GM11168 (cell line): ENCODE measurements around the gene CREB3L2.
"Not testable (repeated sequence)": the region's sequence is repeated elsewhere in the genome, so short reads cannot be mapped to it uniquely, and the experiment has no call there.

Experiments used
- in situ Hi-C: fragments of 300-500 bp; cut with MboI; formaldehyde crosslinking; loops from one replicate; pipeline ENCODE4 v1.12.0; 2022; ENCODE audit warnings: low sequenced_read_pairs; ENCODE audit not compliant: unreplicated experiment

Gene CREB3L2, protein sequence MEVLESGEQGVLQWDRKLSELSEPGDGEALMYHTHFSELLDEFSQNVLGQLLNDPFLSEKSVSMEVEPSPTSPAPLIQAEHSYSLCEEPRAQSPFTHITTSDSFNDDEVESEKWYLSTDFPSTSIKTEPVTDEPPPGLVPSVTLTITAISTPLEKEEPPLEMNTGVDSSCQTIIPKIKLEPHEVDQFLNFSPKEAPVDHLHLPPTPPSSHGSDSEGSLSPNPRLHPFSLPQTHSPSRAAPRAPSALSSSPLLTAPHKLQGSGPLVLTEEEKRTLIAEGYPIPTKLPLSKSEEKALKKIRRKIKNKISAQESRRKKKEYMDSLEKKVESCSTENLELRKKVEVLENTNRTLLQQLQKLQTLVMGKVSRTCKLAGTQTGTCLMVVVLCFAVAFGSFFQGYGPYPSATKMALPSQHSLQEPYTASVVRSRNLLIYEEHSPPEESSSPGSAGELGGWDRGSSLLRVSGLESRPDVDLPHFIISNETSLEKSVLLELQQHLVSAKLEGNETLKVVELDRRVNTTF

GRCh38 chr7:138001529-138002095, at the start of gene CREB3L2:
Gene CREB3L2 (minus strand): TSS chr7:138002086. CDS start chr7:138001705, 381 bp downstream.
- in situ Hi-C loops, result no loop called here

DNA sequence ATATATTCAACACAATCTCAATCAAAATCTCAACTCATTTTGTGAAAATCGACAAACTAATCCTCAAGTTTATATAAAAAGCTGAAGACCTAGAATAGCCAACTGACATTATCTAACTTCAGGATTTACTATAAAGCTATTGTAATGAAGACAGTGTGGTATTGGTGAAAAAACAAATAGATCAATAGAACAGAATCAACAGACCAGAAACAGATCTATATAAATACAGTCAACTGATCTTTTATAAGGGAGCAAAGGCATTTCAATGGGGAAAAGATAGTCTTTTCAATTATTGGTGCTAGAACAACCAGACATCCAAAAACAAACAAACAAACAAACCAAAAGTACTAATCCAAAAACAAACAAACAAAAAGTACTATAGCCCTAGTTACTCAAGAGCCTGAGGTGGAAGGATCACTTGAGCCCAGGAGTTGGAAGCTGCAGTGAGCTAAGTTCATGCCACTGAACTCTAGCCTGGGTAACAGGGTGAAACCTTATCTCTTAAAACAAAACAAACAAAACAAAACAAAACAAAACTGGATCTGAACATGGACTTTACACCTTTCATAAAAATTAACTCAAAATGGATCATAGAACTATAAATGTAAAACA, 47.7 kb upstream of the CREB3L2 start:
- in situ Hi-C loops, result no loop called here

- in situ Hi-C loops, result no loop called here
These were observed 46.0 kb upstream of the CREB3L2 start for GRCh38 chr7:138047907-138048306.

- in situ Hi-C loops, result no loop called here
These were observed 43.0 kb upstream of the CREB3L2 start for GRCh38 chr7:138044897-138045296.

DNA sequence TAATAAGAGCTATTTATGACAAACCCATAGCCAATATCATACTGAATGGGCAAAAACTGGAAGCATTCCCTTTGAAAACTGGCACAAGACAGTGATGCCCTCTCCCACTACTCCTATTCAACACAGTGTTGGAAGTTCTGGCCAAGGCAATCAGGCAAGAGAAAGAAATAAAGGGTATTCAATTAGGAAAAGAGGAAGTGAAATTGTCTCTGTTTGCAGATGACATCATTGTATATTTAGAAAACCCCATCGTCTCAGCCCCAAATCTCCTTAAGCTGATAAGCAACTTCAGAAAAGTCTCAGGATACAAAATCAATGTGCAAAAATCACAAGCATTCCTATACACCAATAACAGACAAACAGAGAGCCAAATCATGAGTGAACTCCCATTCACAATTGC, 38.2 kb upstream of the CREB3L2 start:
- in situ Hi-C loops, result not testable (repeated sequence)

DNA sequence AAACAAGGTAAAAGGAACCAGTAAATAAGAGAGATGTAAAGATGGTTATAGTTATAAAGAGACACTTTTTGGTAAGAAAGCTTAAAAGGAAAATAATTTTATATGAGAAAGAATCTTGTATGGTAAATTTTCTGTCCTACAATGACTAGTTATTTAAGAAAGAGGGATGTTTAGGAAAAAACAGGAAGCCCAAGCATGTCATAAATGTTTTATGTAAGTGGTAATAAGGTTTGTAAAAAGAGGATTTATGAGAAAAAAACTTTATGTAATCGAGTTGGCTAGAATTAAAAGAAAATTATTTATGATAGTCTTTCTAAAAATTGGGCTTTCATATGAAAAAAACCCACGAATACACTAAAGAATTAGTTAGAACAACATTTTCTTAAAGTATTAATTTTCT, 34.2 kb upstream of the CREB3L2 start:
- in situ Hi-C loops, result no loop called here

- in situ Hi-C loops, result no loop called here
These were observed 31.4 kb upstream of the CREB3L2 start for GRCh38 chr7:138033241-138033640.

DNA sequence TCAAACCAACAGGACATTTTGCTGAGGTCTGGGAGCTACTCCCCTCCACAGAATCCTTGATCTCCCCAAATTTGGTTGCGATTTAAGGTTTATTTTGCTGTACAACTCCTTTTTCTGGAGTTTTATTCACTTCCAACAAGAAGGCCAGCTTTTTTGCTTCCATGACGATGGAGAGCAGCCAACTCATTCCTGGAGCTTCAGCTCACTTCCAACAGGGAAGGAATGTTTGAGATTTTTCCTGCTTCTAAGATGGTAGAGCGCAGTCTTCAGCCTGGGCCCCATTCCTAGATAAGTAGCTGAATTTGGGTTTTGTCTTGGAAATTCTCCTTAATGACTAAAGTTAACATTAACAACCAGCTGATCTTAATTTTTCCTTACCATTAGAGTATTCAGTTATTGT, 30.9 kb upstream of the CREB3L2 start:
- in situ Hi-C loops, result no loop called here

- in situ Hi-C loops, result no loop called here
These were observed 30.3 kb upstream of the CREB3L2 start for GRCh38 chr7:138032186-138032585.

DNA sequence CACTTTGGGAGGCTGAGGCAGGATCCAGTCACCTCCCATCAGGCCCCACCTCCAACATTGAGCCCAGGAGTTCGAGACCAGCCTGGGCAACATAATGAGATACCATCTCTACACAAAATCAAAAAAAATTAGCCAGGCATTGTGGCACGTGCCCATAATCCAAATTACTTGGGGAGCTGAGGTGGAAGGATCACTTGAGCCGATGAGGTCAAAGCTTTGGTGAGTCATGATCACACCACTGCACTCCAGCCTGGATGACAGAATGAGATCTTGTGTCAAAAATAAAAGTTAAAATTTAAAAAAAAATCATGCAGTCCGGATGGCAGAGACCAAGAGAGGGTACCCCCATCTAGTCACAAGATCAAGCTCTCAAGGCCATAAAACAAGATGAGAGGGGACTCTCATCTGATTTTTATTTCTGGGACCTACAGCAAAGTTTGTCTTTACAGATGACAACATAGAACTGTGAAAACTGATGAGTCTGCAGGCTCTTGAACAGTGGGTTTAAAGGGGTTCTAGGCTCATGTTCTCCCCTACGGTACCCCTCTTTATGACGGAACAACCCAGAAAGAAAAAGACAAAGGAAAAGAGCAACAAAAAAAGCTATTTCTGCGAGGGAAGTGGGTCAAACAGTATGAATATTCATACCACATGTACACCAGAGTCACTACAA, 28.9 kb upstream of the CREB3L2 start:
- in situ Hi-C loops, result no loop called here

- in situ Hi-C loops, result no loop called here
These were observed 28.1 kb upstream of the CREB3L2 start for GRCh38 chr7:138029941-138030340.

DNA sequence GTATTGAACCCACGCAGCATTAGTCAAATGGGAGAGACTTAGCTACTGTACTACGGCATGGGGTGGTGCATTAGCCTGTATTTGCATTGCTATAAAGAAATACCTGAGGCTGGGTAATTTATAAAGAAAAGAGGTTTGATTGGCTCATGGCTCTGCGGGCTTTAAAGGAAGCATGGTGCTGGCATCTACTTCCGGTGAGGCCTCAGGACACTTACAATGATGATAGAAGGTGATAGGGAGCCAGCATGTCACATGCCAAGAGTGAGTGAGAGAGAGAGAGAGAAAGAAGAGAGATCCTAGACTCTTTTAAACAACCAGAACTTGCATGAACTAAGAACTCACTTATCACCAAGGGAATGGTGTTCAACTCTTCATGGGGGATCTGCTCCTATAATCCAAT, 27.2 kb upstream of the CREB3L2 start:
- in situ Hi-C loops, result no loop called here

GRCh38 chr7:138027100-138027499, 25.2 kb upstream of the CREB3L2 start:
- in situ Hi-C loops, result no loop called here

DNA sequence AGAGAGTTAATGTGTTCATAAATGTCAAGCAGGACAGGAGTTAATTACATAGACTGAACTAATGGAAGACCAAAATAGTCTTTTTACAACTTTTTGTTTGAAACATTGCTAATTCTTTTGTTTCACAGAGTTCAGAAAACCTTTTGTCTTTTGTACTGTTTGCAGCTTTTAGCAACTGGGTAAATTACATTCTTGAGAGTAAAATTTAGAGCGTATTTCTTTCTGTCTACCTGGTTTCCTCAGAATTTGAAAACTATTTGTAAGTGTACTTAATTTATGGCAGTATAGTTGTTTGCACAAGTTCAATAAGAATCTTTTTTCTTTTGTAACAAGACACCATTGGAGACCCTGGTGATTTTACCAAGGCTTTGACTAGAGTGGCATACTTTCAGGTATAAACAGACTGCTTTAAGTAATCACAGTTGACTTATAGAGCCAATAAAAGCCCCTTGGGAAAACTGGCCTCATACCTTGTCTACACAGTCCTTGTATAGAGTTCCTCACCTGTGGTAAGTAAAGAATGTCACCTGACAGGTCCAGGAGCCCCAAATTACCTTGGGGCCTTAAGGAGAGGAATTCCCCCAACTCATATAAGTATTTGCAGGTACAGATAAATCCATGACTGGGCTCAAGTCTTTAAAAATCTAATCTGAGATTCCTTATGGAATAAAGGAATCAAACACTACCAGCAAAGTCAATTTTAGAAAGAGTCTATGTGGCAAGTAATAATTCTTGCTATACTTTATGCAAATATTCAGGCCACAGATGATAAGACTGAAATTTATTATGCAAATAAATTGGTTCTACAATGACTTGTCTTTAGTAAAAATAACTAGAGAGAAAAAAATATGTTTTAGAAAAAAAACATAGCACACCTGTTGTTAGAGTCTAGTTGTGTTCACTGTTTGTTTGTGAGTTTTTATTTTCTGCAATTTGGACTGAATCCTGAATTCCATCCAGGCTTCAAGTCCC, 23.6 kb upstream of the CREB3L2 start:
- in situ Hi-C loops, result no loop called here

- in situ Hi-C loops, result no loop called here
These were observed 22.9 kb upstream of the CREB3L2 start for GRCh38 chr7:138024765-138025164.

GRCh38 chr7:138024343-138024691, 22.4 kb upstream of the CREB3L2 start:
- in situ Hi-C loops, result no loop called here

DNA sequence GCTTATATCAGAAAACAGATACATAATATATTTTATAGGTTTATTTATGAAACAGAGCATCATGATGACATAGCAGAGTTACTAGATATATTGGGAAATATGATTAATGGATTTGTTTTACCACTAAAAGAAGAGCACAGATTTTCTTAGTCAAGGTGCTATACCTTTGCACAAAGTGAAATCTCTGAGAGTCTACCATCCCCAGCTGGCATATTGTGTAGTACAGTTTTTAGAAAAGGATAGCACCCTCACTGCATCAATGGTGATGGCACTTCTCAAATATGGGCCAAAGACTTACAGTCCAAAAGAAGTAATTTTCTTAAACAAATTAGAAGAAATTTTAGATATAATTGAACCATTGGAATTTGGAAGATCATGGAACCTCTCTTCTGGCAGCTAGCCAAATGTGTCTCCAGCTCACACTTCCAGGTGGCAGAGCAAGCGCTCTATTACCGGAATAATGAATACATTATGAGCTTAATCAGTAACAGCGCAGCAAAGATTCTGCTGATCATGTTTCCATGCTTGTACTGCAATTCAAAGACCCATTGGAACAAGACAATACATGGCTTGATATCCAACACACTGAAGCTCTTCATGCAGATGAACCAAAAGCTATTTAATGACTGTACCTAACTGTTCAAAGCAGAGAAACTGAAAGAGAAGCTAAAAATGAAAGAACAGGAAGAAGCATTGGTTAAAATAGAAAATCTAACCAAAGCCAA, 21.9 kb upstream of the CREB3L2 start:
- in situ Hi-C loops, result no loop called here

- in situ Hi-C loops, result no loop called here
These were observed 20.0 kb upstream of the CREB3L2 start for GRCh38 chr7:138021889-138022288.

DNA sequence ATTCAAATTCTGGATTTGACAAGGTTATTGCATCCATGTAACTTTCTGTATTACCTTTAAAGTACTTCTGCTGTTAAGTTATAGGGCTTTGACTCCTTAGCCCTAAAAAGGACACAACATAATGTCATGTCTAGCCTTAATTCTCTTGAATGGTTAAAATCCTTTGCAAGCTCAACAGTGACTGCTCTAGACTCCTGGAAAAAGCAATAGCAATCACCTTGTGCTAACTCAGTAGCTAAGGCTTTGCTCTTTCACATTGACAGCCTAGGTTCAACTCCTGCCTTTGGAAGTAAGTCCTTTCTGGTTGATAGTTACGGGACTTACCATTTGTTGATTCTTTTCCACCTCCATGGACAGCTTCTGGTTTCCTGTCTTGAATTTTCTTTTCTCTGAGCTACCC, 16.1 kb upstream of the CREB3L2 start:
- in situ Hi-C loops, result loop anchor here (10.0 kb wide), 1 partner anchor 363 kb away; no protein-coding TSS in a partner anchor
